Measurements from ENCODE around the gene DDX31. TPM values are rescaled to one million over a fixed set of nuclear protein-coding genes. Genes with fewer than 3 reads are reported as not detected.

The DDX31 gene
- total RNA-seq, 1 experiment from 2014 or later = 25.8 TPM

DNA sequence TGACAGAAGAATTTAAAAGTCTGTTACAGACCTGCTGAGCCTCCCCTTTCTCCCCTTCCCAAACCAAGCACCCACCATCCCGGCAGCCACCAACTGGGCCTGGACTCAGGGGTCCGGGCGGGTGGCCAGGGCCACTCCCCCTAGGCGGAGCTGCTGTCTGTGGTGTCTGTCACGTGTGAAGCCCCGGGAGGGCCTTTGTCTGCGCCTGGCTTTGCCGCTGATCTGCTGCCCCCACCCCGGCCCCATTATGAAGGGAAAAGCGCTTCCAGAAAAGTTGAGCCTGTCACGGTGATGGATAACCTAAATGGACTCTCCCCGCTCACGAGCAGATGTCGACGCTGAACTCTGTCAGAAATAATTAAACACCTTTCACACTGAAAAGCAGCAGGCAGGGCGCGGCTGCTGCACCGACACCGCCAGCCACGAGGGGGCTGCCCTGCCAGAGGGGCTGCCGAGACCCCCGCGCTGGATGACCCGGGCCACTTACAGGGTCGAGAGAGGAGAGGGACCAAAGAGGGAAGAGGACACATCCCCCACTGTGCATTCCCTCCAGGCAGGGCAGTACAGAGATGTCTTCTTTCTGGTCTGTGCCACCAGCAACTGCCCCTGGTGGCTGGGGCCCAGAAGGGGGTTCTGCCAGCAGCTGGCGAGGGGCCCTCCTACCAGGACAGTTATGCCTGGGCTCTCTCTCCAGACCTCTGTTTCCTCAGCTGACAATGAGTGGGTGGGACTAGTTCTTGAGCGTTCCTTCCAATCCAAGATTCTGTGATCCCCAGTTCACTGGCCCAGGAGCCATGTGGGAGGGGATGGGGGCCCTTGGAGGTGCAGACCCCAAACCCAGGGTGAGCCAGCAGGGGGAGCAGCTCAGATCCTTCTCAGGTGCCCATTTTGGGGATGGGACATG is 123.4 kb downstream of the DDX31 start:
- intact Hi-C loops (cut with micrococcal nuclease) = no loop called here
- Histone ChIP-seq H4K20me1 (ENCODE audit: insufficient read depth) (no peaks in the 10 kb centered on the region), H3K36me3 (ENCODE audit: control insufficient read depth in 1 of 2, insufficient read depth in 2 of 2, low read length in 2 of 2) (no peaks in the 10 kb centered on the region), H3K4me2 (ENCODE audit: low read length) (peak overlapping the region; percentile 54), H3K9me2 (ENCODE audit: insufficient read depth) (no peaks in the 10 kb centered on the region), H3K27ac (ENCODE audit: low read depth, low read length) (no peak overlapping the region; the same call in 1 of the 2 replicates), H2AFZ (ENCODE audit: low read depth, low read length, poor library complexity, severe bottlenecking) (no peak overlapping the region), H3K4me1 (ENCODE audit: control insufficient read depth in 1 of 2, insufficient read depth in 2 of 2, low read length in 2 of 2) (peaks cover 4 to 27% of the 10 kb centered on the region in 2 experiments; a peak in 3 of 4 replicates), H3K9ac (ENCODE audit: low read length) (no peak overlapping the region), H3K4me3 (replicated peaks in 1 of 2; ENCODE audit: low read depth in 1 of 2, low read length in 2 of 2) (no peak overlapping the region), H3K9me3 (ENCODE audit: control insufficient read depth in 1 of 2, insufficient read depth in 1 of 2, low read depth in 1 of 2, low read length in 2 of 2) (no peaks in the 10 kb centered on the region), H3K79me2 (ENCODE audit: insufficient read depth, low read length) (no peaks in the 10 kb centered on the region), H3K27me3 (ENCODE audit: insufficient read depth, low read length) (no peaks in the 10 kb centered on the region)
- POLR2A ChIA-PET = no interaction called here
- ATAC-seq (peak; percentile 67), DNase-seq (ENCODE audit: low read depth, low spot score) (no peak)
- CTCF ChIA-PET = no interaction called here
- RAD21 ChIA-PET (ENCODE audit: low non-redundant PET in 1 of 2, low total read pairs in 2 of 2, uncharacterized antibody in 2 of 2, unreplicated experiment in 2 of 2) = no interaction called here
- TF ChIP-seq EZH2 (IDR thresholded peaks at IDR 0.05) = no peak
- TF ChIP-seq ZNF274 (IDR thresholded peaks at IDR 0.05; ENCODE audit: low read depth, low read length) = no peak
- no peak for TF ChIP-seq SIN3A (IDR thresholded peaks at IDR 0.05; ENCODE audit: low read depth)
- TF ChIP-seq CTCF (IDR thresholded peaks at IDR 0.05 in 2 of 3, conservative IDR thresholded peaks at IDR 0.05 in 1 of 3; ENCODE audit: borderline replicate concordance in 1 of 3, insufficient read depth in 1 of 3, low read depth in 2 of 3, low read length in 2 of 3) = peak in 2 of 3 experiments; percentile 47 to 49; a peak in 4 of 6 replicates
- BruUV-seq (replicated peaks) = no TSS peak

GRCh38 chr9:132545578-132545977 is 124.2 kb downstream of the DDX31 start:
- Histone ChIP-seq H3K9me2 (ENCODE audit: insufficient read depth) (no peaks in the 10 kb centered on the region), H3K4me1 (ENCODE audit: control insufficient read depth in 1 of 2, insufficient read depth in 2 of 2, low read length in 2 of 2) (peaks cover 4 to 27% of the 10 kb centered on the region in 2 experiments; a peak in 3 of 4 replicates), H3K27me3 (ENCODE audit: insufficient read depth, low read length) (no peaks in the 10 kb centered on the region), H3K9ac (ENCODE audit: low read length) (no peak overlapping the region), H3K9me3 (ENCODE audit: control insufficient read depth in 1 of 2, insufficient read depth in 1 of 2, low read depth in 1 of 2, low read length in 2 of 2) (no peaks in the 10 kb centered on the region), H3K36me3 (ENCODE audit: control insufficient read depth in 1 of 2, insufficient read depth in 2 of 2, low read length in 2 of 2) (no peaks in the 10 kb centered on the region), H3K4me3 (replicated peaks in 1 of 2; ENCODE audit: low read depth in 1 of 2, low read length in 2 of 2) (no peak overlapping the region), H2AFZ (ENCODE audit: low read depth, low read length, poor library complexity, severe bottlenecking) (no peak overlapping the region), H3K4me2 (ENCODE audit: low read length) (peak overlapping the region; percentile 54; the same call in 1 of the 2 replicates), H4K20me1 (ENCODE audit: insufficient read depth) (no peaks in the 10 kb centered on the region), H3K27ac (ENCODE audit: low read depth, low read length) (no peak overlapping the region), H3K79me2 (ENCODE audit: insufficient read depth, low read length) (no peaks in the 10 kb centered on the region)
- ChIA-PET CTCF (no interaction called here), RAD21 (ENCODE audit: low non-redundant PET in 1 of 2, low total read pairs in 2 of 2, uncharacterized antibody in 2 of 2, unreplicated experiment in 2 of 2) (no interaction called here), POLR2A (no interaction called here)
- no TSS peak for BruUV-seq (replicated peaks)
- ATAC-seq = no peak
- DNase-seq (ENCODE audit: low read depth, low spot score) = no peak
- TF ChIP-seq CTCF (IDR thresholded peaks at IDR 0.05 in 2 of 3, conservative IDR thresholded peaks at IDR 0.05 in 1 of 3; ENCODE audit: borderline replicate concordance in 1 of 3, insufficient read depth in 1 of 3, low read depth in 2 of 3, low read length in 2 of 3) = no peak
- TF ChIP-seq, protein P1, sequence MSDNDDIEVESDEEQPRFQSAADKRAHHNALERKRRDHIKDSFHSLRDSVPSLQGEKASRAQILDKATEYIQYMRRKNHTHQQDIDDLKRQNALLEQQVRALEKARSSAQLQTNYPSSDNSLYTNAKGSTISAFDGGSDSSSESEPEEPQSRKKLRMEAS (IDR thresholded peaks at IDR 0.05) = no peak
- no peak for TF ChIP-seq EZH2 (IDR thresholded peaks at IDR 0.05)
- no peak for TF ChIP-seq TCF7L2 (IDR thresholded peaks at IDR 0.05; ENCODE audit: borderline replicate concordance, extremely low read depth, insufficient read depth, insufficient read length)
- TF ChIP-seq YY1 (IDR thresholded peaks at IDR 0.05; ENCODE audit: extremely low read depth, insufficient replicate concordance, low read depth, low read length) = no peak
- intact Hi-C loops (cut with micrococcal nuclease) = no loop called here
